NCI-H2227 treated with DMSO at 0.1 percent for 48 hours (cell line): ENCODE measurements around the gene KIF19.
"Not testable (repeated sequence)": the region's sequence is repeated elsewhere in the genome, so short reads cannot be mapped to it uniquely, and the experiment has no call there.

Source experiments
- DNase-seq: peaks from one replicate; lab custom pipeline; 2025; lab: John Stamatoyannopoulos, UW

Gene KIF19

GRCh38 chr17:74389937-74390679 is 64.1 kb downstream of the KIF19 start:
- no peak for DNase-seq

GRCh38 chr17:74390680-74391653 is 64.9 kb downstream of the KIF19 start:
- DNase-seq, result no peak

GRCh38 chr17:74391771-74392170 is 65.7 kb downstream of the KIF19 start:
- no peak for DNase-seq

- no peak for DNase-seq
Measured at GRCh38 chr17:74392848-74393247, 66.8 kb downstream of the KIF19 start.

- no peak for DNase-seq
Measured at GRCh38 chr17:74393346-74393942, 67.4 kb downstream of the KIF19 start.

- no peak for DNase-seq
Measured at GRCh38 chr17:74394275-74394950, 68.4 kb downstream of the KIF19 start.

GRCh38 chr17:74394977-74395376 is 69.0 kb downstream of the KIF19 start:
- no peak for DNase-seq

GRCh38 chr17:74396567-74396966 is 70.5 kb downstream of the KIF19 start:
- no peak for DNase-seq

GRCh38 chr17:74402048-74402447 is 76.0 kb downstream of the KIF19 start:
- DNase-seq, result no peak

- DNase-seq, result no peak
Measured at GRCh38 chr17:74403512-74404137, 77.6 kb downstream of the KIF19 start.

GRCh38 chr17:74404218-74404617 is 78.2 kb downstream of the KIF19 start:
- no peak for DNase-seq

- no peak for DNase-seq
Measured at GRCh38 chr17:74404789-74405188, 78.8 kb downstream of the KIF19 start.

- not testable (repeated sequence) for DNase-seq
Measured at GRCh38 chr17:74405311-74405710, 79.3 kb downstream of the KIF19 start.
